Neural progenitor cell (in vitro differentiated cells): ENCODE results near the gene GLS. TPM values are rescaled to one million over a fixed set of nuclear protein-coding genes. Genes with fewer than 3 reads are reported as not detected.

Experiments
- DNase-seq: peaks from one replicate; pipeline ENCODE4 v3.0.0-alpha.2; 2016; ENCODE audit warnings: low spot score
- H2AFZ ChIP-seq: fragments of 200-600 bp; sonication (generic); replicated peaks from 2 replicates; pipeline ENCODE4 v1.6.1; 2016; ENCODE audit warnings: antibody characterized with exemption
- H3F3A ChIP-seq: fragments of 200-600 bp; sonication (generic); 2 replicates; pipeline ENCODE4 v1.6.1; 2016; ENCODE audit warnings: antibody characterized with exemption, low read depth
- H3K27ac ChIP-seq: fragments of 200-600 bp; sonication (generic); 2 replicates; pipeline ENCODE4 v1.5.1; 2016; ENCODE audit warnings: mild to moderate bottlenecking
- H3K27me3 ChIP-seq: fragments of 200-600 bp; sonication (generic); 2 replicates; pipeline ENCODE4 v1.6.1; 2016; ENCODE audit warnings: mild to moderate bottlenecking, moderate library complexity
- H3K36me3 ChIP-seq: fragments of 200-600 bp; sonication (generic); 2 replicates; pipeline ENCODE4 v1.5.1; 2016
- H3K4me1 ChIP-seq: fragments of 200-600 bp; sonication (generic); 2 replicates; pipeline ENCODE4 v1.6.1; 2016; ENCODE audit warnings: mixed run types
- H3K4me2 ChIP-seq: fragments of 200-600 bp; sonication (generic); 2 replicates; pipeline ENCODE4 v1.6.1; 2016
- H3K4me3 ChIP-seq: fragments of 200-600 bp; sonication (generic); 2 replicates; pipeline ENCODE4 v1.5.1; 2016
- H3K79me2 ChIP-seq: fragments of 200-600 bp; sonication (generic); 2 replicates; pipeline ENCODE4 v1.6.1; 2016; ENCODE audit warnings: low read depth
- H3K9ac ChIP-seq: fragments of 200-600 bp; sonication (generic); 2 replicates; pipeline ENCODE4 v1.6.1; 2016
- H3K9me3 ChIP-seq: fragments of 200-600 bp; sonication (generic); 2 replicates; pipeline ENCODE4 v1.5.1; 2016; ENCODE audit warnings: low read depth
- H4K20me1 ChIP-seq: fragments of 200-600 bp; sonication (generic); 2 replicates; pipeline ENCODE4 v1.6.1; 2016; ENCODE audit warnings: low read depth
- H3K27ac Mint-ChIP-seq: 3 replicates; pipeline ENCODE4 v1.8.0; 2021; ENCODE audit warnings: mixed read lengths
- H3K27me3 Mint-ChIP-seq: 2 replicates; pipeline ENCODE4 v1.8.0; 2022; ENCODE audit warnings: low read depth, mild to moderate bottlenecking, inconsistent platforms, moderate library complexity, mixed read lengths; ENCODE audit not compliant: insufficient read depth
- H3K36me3 Mint-ChIP-seq: 3 replicates; pipeline ENCODE4 v1.8.0; 2021; ENCODE audit warnings: mixed read lengths
- H3K4me1 Mint-ChIP-seq: 3 replicates; pipeline ENCODE4 v1.8.0; 2021; ENCODE audit warnings: mixed read lengths
- H3K4me3 Mint-ChIP-seq: 3 replicates; pipeline ENCODE4 v1.8.0; 2021; ENCODE audit warnings: mild to moderate bottlenecking, moderate library complexity, mixed read lengths
- H3K9me3 Mint-ChIP-seq: 3 replicates; pipeline ENCODE4 v1.8.0; 2020; ENCODE audit warnings: mixed read lengths
- CTCF ChIP-seq: fragments of 200-600 bp; sonication (generic); IDR thresholded peaks from 2 replicates; pipeline ENCODE4 v1.5.1; 2017; ENCODE audit warnings: antibody characterized with exemption, mild to moderate bottlenecking
- EZH2 ChIP-seq: fragments of 200-600 bp; sonication (generic); IDR thresholded peaks from 2 replicates; pipeline ENCODE4 v1.6.1; 2017; ENCODE audit warnings: antibody characterized with exemption, mild to moderate bottlenecking, moderate library complexity
- EZH2phosphoT487 ChIP-seq: fragments of 200-600 bp; sonication (generic); IDR thresholded peaks from 2 replicates; pipeline ENCODE4 v1.6.1; 2017; ENCODE audit warnings: antibody characterized with exemption
- total RNA-seq: library from RNA; depleted of rRNA; stranded (reverse); fragments of >200 nt; gene quantifications from 2 replicates; pipeline ENCODE4 v1.2.3, GENCODE V29; 2015; ENCODE audit warnings: low replicate concordance

The GLS gene
- total RNA-seq, 1 donor from 2014 or later: 54.0 TPM

GRCh38 chr2:190976521-190976920 is 95.9 kb downstream of the GLS start:
- no peaks in the 10 kb centered on the region for H3K27me3 ChIP-seq
- H3K4me1 Mint-ChIP-seq: peaks cover 12% of the 10 kb centered on the region
- H3K4me1 ChIP-seq: peaks cover 9% of the 10 kb centered on the region
- peaks cover 3% of the 10 kb centered on the region for H3K36me3 ChIP-seq
- H3K9me3 ChIP-seq: no peaks in the 10 kb centered on the region
- no peak overlapping the region for H3K4me3 ChIP-seq
- no peaks in the 10 kb centered on the region for H3K79me2 ChIP-seq
- no peak overlapping the region for H3K4me3 Mint-ChIP-seq
- TF ChIP-seq EZH2 (no peak), EZH2phosphoT487 (no peak), CTCF (no peak)
- no peaks in the 10 kb centered on the region for H3K27me3 Mint-ChIP-seq
- peaks cover 40% of the 10 kb centered on the region for H3K36me3 Mint-ChIP-seq
- peaks cover 6% of the 10 kb centered on the region for H4K20me1 ChIP-seq
- H3K27ac ChIP-seq: no peak overlapping the region
- H3K4me2 ChIP-seq: no peak overlapping the region
- H3K9ac ChIP-seq: no peak overlapping the region
- peaks cover 7% of the 10 kb centered on the region for H3F3A ChIP-seq
- no peak for DNase-seq
- H2AFZ ChIP-seq: no peak overlapping the region
- no peaks in the 10 kb centered on the region for H3K9me3 Mint-ChIP-seq
- no peak overlapping the region for H3K27ac Mint-ChIP-seq

- Histone ChIP-seq H3F3A (peaks cover 11% of the 10 kb centered on the region), H2AFZ (no peak overlapping the region), H3K4me2 (no peak overlapping the region), H3K9ac (no peak overlapping the region), H3K4me3 (no peak overlapping the region), H3K9me3 (no peaks in the 10 kb centered on the region), H4K20me1 (peaks cover 7% of the 10 kb centered on the region), H3K27ac (no peak overlapping the region), H3K4me1 (peaks cover 13% of the 10 kb centered on the region), H3K79me2 (no peaks in the 10 kb centered on the region), H3K27me3 (no peaks in the 10 kb centered on the region), H3K36me3 (peaks cover 3% of the 10 kb centered on the region)
- H3K4me3 Mint-ChIP-seq: no peak overlapping the region
- no peaks in the 10 kb centered on the region for H3K9me3 Mint-ChIP-seq
- DNase-seq: no peak
- no peak for TF ChIP-seq EZH2phosphoT487
- TF ChIP-seq CTCF: no peak
- TF ChIP-seq EZH2: no peak
- H3K27me3 Mint-ChIP-seq: peaks cover 2% of the 10 kb centered on the region
- H3K36me3 Mint-ChIP-seq: peaks cover 46% of the 10 kb centered on the region
- no peak overlapping the region for H3K27ac Mint-ChIP-seq
- peaks cover 14% of the 10 kb centered on the region for H3K4me1 Mint-ChIP-seq
Measured at GRCh38 chr2:190977505-190977904, 96.9 kb downstream of the GLS start.

- Histone ChIP-seq H3K4me3 (no peak overlapping the region), H3K4me1 (peaks cover 13% of the 10 kb centered on the region), H3K36me3 (peaks cover 3% of the 10 kb centered on the region), H3K9me3 (no peaks in the 10 kb centered on the region), H2AFZ (no peak overlapping the region), H3F3A (peaks cover 11% of the 10 kb centered on the region), H4K20me1 (peaks cover 7% of the 10 kb centered on the region), H3K27ac (no peak overlapping the region), H3K79me2 (no peaks in the 10 kb centered on the region), H3K9ac (no peak overlapping the region), H3K4me2 (no peak overlapping the region), H3K27me3 (no peaks in the 10 kb centered on the region)
- no peak for DNase-seq
- Mint-ChIP-seq H3K27me3 (peaks cover 2% of the 10 kb centered on the region), H3K4me1 (peaks cover 14% of the 10 kb centered on the region), H3K36me3 (peaks cover 53% of the 10 kb centered on the region), H3K27ac (no peak overlapping the region), H3K9me3 (no peaks in the 10 kb centered on the region), H3K4me3 (no peak overlapping the region)
- TF ChIP-seq CTCF (no peak), EZH2phosphoT487 (no peak), EZH2 (no peak)
Measured at GRCh38 chr2:190978389-190979053, 97.9 kb downstream of the GLS start.
